GM12892 (cell line): ENCODE measurements around the gene ACAP3.

Experiments used
- POLR2A ChIP-seq: IDR thresholded peaks from 2 replicates; pipeline ENCODE4 v1.6.1; 2011; ENCODE audit warnings: low read depth, low read length, control low read depth
- TAF1 ChIP-seq: IDR thresholded peaks from 2 replicates; pipeline ENCODE4 v1.6.1; 2011; ENCODE audit warnings: low read depth, mild to moderate bottlenecking, control low read depth, low read length, borderline replicate concordance

DNA sequence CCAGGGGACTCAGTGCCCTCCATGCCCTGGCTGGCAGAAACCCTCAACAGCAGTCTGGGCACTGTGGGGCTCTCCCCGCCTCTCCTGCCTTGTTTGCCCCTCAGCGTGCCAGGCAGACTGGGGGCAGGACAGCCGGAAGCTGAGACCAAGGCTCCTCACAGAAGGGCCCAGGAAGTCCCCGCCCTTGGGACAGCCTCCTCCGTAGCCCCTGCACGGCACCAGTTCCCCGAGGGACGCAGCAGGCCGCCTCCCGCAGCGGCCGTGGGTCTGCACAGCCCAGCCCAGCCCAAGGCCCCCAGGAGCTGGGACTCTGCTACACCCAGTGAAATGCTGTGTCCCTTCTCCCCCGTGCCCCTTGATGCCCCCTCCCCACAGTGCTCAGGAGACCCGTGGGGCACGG lies 20.5 kb upstream of the ACAP3 start:
- no peak for TF ChIP-seq POLR2A
- TF ChIP-seq TAF1: no peak
